HT-29 (cell line): ENCODE data around the gene COL21A1. TPM values are rescaled to one million over a fixed set of nuclear protein-coding genes. Genes with fewer than 3 reads are reported as not detected.
A peak's percentile ranks its signal among the peaks of the same experiment; 100 is the strongest.
"Not testable (repeated sequence)": the region's sequence is repeated elsewhere in the genome, so short reads cannot be mapped to it uniquely, and the experiment has no call there.

ENCODE experiments used
- DNase-seq: peaks from one replicate; pipeline ENCODE4 v3.0.0-alpha.2; 2015; ENCODE audit warnings: low spot score
- total RNA-seq: library from RNA; depleted of rRNA; stranded (reverse); fragments of >200 nt; shearing (Covaris generic); gene quantifications from 2 replicates; pipeline ENCODE4 v1.2.3, GENCODE V29; 2014; rRNA removed

COL21A1 gene
- 0.18 TPM in 1 of 2 replicates, not detected in the other for total RNA-seq

DNA sequence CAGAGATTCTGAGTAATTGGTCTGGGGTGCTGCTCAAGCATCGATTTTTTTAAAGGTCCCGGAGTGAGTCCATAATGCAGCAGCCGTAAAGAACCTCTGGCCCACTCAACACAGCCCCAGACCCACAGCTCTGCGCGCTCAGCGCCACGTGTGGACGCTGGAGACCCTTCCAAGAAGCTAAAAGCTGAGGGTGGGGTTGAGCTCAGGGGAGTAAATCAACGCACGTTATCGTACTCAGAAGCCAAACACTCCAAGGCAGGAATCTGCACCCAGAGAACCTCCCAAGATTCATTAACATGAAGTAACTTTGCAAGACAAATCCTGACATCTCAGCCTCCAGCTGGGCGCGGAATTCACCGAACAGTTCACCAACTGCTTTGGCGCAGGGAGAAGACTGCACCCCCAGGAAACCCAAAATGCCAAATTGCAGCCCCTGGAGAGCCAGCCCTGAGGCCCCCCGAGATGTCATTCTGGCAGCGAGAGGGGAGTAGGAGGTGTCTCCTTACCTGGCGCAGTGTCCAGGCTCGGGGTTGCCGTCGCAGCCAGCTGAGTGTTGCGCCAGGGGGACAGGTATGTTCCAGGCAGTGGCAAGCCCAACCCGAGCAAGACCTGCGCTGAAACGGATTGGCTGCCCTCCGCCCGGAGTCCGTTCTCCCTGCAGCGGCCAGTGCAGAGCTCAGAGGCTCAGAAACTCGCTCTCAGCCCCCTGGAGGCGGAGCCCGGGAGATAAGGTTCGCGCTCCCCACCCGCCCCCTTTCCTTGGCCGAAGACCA, at the start of gene COL21A1:
Gene COL21A1, minus strand, starts transcription at position 700 of the 773 bp plus-strand sequence. CDS start 64,962 bp downstream, outside the sequence.
- DNase-seq, result peak; percentile 23

DNA sequence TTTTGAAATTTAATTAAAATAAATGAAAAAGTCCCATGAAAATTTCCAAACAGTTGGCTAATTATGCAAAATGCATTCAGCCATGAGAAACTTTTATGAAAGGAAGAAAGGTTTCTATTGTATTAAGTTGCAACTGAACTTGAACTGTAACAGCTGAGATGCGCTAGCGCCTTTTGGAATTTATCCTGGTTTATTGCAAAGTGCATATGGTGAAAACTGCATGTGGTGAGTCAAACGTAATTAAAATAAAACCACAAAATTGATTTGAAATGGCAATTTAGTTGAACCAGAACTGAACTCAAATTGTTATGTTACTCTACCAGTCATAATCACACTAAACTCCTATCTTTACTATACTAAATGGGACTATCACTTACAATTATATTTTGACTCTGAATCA, 46.4 kb upstream of the COL21A1 start:
- no peak for DNase-seq

DNA sequence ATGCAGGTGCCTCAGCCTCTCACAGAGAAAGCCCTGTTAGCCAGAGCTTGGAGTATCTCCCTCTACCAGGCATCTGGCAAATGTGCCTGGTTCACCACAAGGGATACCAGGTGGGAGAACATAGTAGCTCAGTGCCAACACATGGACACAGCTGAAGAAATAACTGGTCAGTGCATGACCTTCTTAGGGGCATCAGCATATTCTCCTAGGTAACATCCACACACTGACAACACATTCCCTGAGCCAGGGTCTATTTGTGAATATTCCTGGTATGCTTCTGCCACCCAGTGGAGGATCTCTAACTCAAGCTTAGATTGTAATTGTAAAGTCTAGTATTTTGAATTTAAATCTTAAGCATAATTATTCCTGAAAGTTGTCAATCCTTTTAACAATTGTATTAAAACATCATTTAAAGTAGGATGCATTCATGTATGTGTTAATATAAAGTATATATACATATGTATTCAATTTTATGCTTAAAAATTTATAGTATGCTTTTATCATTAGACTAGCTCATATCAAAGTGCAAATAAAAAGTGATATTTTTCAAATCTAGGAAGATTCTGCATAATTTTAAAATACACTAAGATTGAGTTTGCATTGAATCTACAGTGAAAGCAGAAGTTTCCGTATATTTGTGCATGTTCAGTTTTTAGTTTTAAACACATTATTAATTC, 45.3 kb upstream of the COL21A1 start:
- peak; percentile 72 for DNase-seq

DNA sequence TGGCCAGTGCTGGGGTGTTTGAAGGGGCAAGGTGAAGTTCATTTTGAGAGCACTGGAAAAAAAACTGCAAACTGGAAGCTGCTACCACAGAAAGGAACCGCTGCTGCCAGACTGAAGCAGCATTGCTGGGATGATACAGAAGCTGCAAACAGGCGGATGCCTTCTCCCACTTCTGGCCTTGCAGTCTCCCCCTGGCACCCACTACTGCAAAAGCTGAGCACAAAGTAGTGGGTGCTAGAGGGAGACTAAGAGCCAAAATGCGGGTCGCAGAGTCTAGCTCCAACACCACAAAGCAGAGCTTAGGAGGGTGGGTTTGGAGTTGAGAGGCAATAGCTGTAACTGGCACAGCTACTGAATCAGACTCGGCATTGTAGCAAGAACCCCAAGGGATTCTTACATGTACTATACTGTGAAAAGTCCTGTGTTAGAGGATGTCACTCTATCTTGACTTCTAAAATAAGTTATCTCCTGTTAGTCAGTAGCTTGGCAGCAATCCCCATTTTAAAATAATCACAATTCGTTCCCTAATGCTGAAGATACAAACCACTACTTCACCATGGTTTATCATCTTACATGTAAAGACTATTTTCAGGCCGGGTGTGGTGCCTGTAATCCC, 44.0 kb upstream of the COL21A1 start:
- DNase-seq, result no peak

DNA sequence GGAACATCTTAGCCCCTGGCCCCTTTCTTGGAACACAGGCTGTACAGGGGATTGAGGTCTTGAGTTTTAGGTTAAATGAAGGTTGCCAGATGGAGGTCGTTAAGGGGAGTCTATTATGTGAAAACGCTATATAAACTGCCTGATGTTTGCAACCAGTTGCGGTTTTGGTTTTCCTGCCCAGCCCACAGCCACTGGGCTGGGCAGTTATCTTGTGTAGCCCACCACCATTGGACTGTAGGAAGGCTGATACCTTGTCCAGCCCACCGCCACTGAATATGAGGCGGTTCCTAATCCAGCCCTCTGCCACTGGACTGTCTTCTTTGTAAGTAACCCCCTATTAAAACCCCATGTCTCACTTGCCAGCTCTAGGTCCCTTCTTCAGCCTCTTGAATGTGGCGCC, 42.3 kb upstream of the COL21A1 start:
- no peak for DNase-seq

DNA sequence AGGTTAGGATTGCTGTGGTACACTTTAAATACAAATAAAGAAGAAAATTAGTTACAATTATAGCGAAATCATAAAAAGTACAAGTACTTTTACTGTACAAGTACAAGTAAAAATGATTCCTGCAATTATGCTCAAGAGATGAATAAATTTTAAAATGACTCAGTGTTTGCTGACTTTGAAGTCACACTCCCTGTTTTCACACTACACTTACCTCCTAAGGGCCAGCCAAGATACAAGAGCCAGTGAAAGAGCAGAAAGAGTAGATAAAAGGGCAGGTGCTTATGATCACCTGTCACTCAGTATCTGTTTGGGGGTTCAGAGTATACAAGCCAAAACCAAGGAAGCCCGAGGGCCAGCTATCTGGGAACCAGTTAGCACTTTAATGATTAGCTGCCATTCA, 41.0 kb upstream of the COL21A1 start:
- no peak for DNase-seq

DNA sequence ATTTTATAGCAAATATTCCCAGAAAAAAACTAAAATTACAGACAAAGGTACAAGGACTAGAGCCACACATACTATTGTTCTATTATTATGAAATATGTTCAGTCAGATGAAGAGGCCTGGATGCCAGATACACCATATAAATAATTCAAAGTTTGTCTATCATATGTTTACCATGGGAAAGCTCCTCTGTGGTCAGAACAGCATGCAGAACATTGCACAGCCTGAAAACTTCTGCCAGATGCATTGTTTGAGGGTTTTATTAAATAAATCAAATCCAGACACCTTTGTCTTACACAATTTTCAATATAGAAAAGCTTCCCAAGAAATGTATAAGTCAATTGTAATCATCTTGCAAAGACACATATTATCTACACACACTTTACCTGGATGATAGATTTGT, 35.0 kb upstream of the COL21A1 start:
- DNase-seq, result no peak

DNA sequence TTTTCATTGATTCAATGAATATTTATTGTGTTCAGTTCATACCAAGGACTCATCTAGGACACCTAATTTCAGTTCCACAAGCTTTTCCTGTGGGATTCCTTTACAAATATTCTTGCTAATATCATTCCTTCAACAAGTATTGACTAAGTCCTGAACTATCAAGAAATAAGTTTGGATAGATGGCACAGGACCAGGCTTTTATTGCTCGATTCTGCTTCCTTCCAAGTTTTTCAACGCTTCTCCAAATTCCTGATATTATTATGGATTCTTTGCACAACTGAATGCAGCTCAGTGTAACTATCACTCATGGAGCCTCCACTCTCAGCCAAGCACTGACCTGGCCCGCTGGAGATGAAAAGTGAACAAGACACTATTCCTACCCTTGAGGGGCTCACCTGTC, 32.7 kb upstream of the COL21A1 start:
- DNase-seq, result no peak

DNA sequence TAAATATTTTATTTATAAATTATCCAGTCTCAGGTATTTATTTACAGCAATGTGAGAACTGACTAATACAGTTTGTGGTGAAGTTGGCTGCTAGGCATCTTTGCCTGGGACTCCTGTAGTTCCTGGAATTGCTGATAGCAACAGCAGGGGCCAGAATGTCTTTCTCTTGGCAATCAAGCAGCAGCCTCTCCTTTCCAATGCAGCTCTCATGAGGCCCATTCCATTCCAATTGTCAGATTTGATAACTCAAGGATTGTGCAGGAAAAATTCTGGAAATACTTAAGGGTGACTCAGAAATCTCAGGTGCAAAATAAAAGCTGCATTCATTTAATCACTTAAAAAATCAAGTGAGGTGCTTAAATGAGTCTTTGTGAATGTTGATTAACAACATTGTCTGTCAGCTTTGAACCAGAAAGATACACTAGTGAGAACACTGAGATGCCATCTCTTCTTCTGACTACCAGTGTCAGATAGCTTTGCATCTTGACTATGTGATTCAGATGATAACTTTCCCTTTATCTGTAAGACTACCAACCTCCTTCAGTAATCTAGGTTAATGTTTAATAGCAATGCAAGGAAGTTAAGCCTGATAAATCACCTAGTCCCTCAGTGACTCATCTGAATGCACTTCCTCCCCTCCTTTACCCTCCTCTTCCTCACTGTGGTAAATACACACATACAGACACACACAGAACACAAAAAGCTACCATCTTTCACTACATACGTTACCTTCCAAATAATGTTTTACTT, 32.1 kb upstream of the COL21A1 start:
- DNase-seq, result peak; percentile 75

DNA sequence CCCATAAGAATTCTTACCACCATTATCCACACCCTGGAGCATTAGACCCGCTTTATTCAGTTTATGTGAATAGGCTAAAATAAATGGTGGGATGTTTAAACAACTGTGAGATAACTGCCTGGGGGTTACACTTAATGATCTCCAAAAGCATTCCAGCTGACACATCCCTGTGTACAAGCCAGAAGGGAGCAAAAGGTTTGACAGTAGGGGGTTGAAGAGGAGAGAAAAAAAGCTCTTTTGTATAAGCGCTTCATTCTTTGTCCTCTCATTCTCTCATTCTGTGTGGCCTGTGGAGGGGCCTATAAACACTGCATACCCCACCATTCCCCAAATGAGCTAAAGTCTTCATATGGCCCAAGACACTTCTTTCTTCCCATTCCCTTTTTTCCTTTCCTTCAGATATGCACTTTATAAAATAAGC, 30.8 kb upstream of the COL21A1 start:
- no peak for DNase-seq

DNA sequence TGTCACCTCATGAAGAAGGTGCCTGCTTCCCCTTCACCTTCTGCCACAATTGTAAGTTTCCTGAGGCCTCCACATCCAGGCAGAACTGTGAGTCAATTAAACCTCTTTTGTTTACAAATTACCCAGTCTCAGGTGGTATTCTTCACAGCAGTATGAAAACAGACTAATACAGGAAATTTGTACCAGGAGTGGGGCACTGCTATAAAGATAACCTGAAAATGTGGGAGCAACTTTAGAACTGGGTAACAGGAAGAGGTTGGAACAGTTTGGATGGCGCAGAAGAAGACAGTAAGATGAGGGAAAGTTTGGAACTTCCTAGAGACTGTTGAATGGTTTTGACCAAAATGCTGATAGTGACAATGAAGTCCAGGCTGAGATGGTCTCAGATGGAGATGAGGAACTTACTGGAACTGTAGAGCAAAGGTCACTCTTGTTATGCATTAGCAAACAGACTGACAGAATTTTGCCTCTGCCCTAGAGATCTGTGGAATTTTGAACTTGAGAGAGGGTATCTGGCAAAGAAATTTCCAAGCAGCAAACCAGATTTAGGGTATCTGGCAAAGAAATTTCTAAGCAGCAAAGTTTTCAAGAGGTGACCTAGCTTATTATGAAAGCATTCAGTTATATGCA, 23.5 kb upstream of the COL21A1 start:
- no peak for DNase-seq

DNA sequence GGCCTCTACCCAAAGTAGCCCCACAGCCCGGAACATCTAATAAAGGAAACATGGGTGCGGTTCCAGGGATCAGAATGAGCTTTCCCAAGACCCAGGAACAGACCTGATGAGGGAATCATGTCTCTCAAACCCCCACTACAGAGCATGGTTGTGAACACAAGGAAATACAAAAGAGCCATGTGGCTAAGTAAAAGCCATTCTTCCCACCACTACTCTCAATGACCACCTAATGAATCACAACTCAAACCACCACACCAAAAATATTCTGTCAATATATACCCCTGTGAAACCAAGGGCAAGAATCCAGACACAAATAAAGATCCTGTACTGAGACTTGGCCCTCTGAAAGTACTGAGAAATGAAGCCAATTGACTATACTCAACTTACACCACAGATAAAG, 20.9 kb upstream of the COL21A1 start:
- no peak for DNase-seq

DNA sequence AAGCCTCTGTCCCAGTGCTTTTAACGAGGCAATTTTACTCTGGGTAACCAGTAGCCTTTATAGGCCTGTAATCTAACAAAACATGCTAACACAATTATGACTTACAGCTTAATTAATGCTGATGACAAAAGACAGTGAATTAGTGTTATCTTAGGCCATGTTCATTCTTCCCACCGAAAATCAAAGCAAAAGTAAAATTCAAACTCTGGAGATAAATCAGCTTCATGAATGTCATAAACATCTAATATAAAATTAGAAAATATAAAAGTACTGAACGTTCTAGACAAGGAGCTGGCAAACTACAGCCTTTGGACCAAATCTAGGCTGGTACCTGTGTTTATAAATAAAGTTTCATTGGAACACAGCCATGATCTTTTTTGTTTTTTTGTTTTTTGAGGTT, 18.6 kb upstream of the COL21A1 start:
- DNase-seq, result no peak

DNA sequence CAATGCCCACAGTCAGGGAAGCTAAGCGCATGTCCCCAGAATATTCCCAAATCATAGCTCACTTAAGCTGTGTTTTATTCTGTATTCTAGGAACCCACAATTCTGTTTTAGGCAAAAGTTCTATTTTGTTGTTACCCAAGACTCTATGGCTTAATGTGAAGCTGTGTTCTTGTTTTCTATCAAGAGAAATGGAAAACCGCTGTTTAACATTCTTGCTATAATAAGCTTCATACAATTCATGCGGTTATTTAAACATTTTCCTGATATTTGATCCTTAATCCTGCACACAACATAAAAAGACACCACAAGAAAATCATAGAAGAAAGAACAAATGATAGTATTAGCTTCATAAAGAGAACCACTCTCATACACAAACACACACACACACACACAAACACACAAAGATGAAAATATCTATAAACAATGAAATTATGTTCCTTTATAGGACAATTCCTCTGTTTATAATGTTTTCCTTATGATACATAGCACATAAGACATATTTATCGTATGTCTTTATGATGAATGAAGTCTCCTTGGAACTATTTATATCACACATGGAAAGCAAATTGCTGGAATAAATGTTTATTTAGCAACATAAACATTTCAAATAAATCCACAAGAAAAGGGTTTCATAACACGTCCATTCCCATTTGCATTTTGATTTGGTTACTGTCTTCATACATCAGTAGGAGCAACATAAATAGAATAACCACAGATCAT, 16.4 kb upstream of the COL21A1 start:
- DNase-seq, result no peak

DNA sequence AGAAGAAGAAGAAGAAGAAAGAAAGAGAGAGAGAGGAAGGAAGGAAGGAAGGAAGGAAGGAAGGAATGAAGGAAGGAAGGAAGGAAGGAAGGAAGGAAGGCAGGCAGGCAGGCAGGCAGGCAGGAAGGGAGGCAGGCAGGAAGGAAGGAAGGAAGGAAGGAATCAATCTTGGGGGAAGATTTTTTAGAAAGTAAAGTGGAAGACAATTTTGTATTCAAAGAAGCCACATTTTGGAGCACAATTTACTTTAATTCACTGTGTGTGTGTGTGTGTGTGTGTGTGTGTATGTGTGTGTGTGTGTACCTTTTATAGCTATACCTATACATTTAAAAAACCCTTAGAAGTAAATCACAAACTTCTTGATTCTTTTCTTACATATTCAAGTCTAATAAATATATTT, 13.2 kb upstream of the COL21A1 start:
- DNase-seq, result not testable (repeated sequence)

DNA sequence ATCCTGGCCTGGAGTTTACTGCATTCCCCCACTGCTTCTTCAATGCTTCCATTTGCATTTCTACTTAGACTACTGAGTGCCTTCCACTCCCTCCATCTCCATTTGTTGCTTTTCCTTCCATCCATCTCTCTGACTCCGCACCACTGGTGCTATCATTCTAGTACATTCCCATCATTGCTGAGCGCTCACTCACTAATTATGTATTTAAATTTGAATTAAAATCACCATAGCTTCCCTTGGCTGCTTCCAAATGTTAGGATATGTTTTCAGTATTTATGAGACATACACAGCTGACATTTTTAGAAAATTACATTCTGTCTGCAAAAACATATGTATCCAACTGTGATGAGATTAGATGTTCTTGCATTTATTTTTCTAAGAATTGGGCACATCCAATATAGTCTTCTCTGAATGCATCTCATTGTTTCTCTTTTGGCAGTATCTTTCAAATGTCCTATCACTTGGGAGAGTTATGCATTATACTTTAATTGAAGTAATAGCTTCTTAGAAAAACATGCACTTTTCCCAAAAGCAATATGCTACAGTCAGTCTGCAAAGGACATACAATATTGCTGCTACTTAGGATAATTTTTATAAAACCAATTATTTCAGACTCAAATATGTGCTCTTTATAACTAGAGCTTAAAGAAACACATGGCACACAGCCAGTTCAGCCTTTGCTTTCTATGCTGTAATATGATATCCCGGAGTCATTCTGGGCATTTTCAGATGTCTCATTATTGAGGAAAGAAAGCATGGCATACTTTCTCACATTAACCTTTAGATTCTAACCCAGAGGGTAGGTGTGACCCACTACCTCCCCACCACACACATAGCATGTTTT, 12.1 kb upstream of the COL21A1 start:
- DNase-seq, result no peak

DNA sequence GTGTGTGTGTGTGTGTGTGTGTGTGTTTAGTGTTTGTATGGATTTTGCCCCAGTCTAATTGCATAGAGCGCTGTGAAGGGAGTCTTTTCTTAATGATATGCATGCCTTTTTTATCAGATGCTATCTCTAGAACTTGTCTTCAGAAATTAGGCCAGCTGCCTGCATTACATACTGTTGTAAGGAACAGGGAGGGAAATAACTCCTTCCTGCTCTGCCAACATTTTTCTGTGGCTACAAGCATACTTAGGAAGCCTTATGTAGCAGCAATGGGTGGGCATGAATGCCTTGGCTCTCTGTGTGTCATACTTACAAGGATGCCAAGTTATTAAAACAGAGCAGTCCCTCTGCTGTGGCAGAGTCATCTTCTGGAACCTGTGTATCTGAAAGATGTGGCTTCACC, 8.0 kb upstream of the COL21A1 start:
- DNase-seq, result no peak

DNA sequence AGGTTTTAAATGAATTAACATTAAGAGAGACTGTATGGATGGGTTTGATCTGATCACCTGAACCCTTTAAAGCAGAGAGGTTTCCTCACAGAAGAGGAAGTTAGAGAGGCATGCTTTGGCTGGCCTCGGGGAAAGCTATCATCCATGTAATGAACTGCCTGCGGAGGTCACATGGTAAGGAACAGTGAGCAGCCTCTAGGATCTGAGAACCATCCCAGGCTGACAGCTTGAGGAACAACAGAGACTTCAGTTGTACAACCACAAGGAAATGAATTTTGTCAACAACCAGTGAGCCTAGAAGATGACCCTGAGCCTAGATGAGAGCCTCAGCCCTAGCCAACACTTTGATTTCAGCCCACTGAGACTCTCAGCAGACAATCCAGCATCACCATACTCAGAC, 2.9 kb upstream of the COL21A1 start:
- DNase-seq, result no peak

DNA sequence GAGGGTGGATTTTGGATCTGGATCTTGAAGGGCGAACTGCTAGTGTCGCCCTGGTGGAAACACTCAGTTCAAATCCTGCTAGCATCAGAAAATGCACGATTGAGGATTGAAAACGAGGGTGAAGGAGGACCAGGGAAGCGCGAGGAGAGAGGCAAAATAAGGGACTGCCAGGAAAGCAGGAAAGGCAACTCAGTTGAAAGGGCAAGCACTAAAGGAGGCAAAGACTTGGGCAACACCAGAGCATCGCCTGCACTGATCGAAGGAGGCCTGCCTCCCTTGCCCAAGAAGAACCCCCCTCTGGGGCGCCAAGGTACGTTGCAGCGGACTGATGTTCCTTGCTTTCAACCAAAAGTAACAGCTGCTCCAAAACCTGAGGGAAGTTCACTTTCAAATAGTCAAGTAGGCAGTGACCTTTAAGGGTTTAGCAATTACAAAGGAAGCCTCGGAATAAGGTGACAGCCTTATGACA, 308 bp upstream of the COL21A1 start:
- DNase-seq, result no peak

DNA sequence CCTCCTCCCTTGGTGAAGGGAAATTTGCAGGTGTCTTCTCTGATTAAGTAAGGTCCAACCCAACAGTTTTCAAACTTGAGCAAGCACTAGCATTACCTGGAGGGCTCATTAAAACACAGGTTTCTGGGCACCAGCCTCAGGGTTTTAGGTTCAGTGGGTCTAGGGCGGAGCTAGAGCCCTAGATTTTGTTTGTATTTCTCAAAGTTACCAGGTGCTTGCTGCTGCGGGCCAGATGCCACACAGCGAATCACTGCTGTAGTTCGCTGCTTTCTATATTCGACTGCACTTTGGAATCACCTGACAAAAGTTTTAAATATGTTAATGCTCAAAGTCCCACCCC, 869 bp downstream of the COL21A1 start:
- no peak for DNase-seq
